ENCODE measurements around the gene PGK1. TPM values are rescaled to one million over a fixed set of nuclear protein-coding genes. Genes with fewer than 3 reads are reported as not detected.
"Not testable (repeated sequence)": the region's sequence is repeated elsewhere in the genome, so short reads cannot be mapped to it uniquely, and the experiment has no call there.

Gene PGK1
- total RNA-seq, 1 donor from 2014 or later, result 371 TPM

DNA sequence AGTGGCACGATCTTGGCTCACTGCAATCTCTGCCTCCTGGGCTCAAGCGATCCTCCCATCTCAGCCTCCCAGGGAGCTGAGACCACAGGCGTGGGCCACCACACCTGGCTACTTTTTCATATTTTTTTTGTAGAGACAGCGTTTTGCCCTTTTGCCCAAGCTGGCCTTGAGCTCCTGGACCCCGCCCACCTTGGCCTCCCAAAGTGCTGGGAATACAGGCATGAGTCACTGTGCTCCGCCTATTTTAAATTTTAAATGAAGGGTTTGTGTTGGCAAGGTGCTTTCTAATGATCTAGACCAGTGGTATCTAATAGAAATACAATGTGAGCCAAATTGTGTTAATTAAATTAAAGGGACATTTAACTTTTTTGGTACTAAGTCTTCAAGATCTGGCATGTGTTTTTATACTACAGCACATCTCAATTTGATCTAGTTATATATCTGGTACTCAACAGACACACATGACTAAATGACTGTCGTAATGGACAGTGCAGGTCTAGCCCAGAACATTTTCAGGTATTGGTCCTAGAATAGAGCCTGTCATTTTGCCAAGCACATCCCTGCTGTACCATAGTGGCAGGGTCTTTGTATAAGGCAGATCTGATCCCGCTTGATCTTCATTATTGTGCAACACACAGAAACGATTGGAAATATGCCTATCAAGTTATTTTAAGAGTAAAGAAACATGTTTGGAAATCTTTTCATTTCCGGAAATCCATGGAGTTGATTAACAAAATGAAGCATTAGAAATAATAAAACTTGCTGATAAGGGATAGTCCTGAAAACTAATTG is 7.3 kb downstream of the PGK1 start:
- no peak for DNase-seq (ENCODE audit: low read depth)

DNA sequence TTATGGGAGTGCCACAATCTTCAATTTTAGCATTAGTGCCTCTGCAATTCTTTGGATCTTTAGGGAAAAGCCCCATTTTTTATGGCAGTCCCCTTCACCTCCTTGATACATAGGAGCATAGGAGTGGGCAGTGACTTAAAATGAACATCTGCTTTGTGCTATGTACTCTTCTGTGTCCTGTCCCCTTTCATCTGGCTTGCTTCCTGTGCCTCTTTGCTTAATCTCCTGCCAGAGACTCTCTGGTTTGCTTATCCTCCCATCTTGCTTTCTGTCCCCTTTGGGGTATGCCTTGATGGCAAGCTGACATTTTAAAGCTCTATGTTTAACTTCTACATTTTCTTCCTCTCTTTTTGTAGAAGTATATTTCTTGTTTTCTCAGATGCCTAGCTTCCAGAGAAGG is 12.3 kb downstream of the PGK1 start:
- DNase-seq (ENCODE audit: low read depth), result no peak

DNA sequence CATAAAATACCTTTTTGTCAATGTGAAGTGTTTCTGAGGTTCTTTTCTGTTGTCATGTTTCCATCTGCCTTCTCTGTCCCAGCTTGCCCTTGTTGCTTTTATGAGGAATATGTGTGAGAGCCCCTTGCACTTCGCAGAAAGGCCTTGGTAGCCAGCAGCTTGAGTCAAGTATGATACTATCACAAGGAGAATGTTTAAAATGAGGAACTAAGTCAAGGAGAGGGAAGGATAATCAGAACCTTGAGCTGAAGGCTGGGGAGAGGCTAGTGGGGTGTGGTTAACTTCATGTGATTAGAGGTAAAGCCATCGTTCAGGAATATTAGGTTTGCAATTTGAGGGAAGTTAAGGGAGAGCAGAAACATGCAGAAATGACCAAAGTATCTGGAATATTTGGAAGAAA is 12.7 kb downstream of the PGK1 start:
- no peak for DNase-seq (ENCODE audit: low read depth)

DNA sequence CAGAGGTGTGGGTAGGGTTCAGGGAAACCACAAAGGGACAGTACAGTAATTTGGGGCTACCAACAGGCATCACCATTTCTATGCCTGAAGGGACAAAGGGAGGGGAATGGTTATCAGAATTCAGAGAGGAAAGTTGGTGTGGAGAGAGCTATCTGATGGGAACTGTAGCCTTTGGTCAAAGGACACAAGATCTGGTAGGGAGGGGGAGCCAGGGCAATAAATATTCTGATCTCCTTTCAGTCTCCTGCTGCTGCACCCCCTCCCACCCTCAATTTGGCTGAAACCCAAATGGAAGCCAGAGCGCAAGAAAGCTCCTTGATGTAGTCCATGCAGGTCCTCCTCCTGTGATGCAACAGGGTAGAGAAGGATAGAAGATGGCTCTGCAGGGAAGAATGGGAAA is 14.6 kb downstream of the PGK1 start:
- no peak for DNase-seq (ENCODE audit: low read depth)

DNA sequence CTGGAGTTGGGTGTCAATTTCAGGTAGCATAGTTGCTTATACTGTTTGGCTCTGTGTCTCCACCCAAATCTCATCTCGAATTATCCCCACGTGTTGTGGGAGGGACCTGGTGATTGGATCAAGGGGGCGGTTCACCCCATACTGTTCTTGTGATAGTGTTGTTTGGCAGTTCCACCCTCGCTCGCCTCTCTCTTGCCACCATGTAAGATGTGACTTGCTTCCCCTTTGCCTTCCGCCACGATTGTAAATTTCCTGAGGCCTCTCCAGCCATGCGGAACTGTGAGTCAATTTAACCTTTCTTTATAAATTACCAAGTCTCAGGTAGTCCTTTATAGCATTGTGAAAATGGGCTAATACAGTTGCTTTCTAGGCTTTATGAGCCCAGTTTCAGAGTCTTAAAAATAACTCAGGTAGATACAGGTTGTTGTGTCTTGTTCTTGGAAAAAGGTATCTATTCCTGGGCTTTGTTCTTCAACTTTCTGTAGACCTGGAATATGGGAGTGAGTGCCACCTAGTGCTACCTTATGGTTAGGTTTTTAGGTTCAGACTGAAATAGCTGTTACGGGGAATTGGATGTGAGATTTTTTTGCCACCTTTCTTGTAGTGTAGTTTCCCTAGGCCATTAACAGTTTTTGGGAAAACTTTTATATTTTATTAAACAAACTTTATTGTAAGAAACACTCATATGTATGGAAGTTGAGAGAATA is 15.6 kb downstream of the PGK1 start:
- no peak for DNase-seq (ENCODE audit: low read depth)

DNA sequence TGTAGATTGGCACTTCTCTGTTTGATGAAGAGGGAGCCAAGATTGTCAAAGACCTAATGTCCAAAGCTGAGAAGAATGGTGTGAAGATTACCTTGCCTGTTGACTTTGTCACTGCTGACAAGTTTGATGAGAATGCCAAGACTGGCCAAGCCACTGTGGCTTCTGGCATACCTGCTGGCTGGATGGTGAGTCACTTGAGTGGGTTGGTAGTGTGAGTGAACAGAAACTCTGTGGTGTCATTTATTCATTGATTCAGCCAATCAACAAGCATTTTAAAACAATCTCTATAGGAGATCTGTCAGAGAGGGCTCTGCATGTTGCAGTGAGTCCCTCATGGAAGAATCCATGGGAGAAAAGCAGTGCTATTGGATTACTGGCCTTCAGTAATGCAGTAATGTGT is 19.1 kb downstream of the PGK1 start:
- peak; percentile 52 for DNase-seq (ENCODE audit: low read depth)

DNA sequence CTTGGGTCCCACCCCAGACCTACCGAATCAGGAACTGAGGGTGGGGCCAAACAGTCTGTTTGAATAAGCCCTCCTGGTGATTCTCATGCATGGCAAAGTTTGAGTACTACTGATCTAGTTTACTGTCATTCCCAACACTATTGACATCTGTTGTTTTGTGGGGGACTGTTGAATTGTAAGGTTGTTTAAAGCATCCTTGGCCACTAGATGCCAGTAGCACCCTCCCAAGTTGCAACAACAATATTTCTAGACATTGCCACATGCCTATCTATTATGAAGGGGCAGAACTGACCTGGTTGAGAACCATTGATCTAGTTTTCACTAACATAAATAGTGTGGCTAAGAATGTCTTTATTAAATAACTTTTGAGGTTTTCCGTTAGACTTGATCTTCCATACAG is 20.3 kb downstream of the PGK1 start:
- peak; percentile 42 for DNase-seq (ENCODE audit: low read depth)

DNA sequence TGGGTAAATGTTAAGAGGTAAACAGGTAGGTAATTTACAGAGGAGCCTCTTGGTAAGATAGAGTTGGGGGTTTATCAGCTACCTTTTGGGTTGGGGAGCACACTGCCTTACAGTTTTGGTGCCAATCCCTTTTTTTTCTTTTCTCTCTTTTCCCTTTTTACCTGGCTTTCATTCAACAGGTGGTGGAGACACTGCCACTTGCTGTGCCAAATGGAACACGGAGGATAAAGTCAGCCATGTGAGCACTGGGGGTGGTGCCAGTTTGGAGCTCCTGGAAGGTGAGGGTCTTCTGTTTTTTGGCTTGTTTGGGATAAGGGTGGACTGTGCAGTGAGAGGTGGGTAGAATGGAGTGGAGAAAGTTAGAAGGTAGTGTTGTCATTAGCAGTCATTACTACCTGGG is 21.1 kb downstream of the PGK1 start:
- DNase-seq (ENCODE audit: low read depth), result no peak

DNA sequence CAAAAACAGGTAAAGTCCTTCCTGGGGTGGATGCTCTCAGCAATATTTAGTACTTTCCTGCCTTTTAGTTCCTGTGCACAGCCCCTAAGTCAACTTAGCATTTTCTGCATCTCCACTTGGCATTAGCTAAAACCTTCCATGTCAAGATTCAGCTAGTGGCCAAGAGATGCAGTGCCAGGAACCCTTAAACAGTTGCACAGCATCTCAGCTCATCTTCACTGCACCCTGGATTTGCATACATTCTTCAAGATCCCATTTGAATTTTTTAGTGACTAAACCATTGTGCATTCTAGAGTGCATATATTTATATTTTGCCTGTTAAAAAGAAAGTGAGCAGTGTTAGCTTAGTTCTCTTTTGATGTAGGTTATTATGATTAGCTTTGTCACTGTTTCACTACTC is 21.7 kb downstream of the PGK1 start:
- DNase-seq (ENCODE audit: low read depth), result not testable (repeated sequence)

DNA sequence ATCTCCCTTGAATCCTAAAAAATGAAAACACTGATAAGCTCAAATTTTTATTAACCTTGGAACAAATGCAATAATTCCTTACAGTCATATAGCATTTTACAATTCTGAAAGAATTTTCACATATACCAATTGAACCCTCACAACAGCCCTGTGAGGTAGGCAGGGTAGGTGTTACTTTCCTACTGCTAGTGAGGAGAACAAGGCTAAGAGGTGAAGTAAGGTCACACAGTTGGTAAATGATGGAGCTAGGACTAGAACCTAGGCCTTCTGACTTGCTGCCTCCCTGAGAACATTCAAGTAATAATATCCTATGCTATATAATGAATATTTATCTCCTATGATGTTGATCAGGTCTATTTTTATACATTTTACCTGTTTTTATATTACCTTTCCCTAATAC is 25.7 kb downstream of the PGK1 start:
- DNase-seq (ENCODE audit: low read depth), result no peak

DNA sequence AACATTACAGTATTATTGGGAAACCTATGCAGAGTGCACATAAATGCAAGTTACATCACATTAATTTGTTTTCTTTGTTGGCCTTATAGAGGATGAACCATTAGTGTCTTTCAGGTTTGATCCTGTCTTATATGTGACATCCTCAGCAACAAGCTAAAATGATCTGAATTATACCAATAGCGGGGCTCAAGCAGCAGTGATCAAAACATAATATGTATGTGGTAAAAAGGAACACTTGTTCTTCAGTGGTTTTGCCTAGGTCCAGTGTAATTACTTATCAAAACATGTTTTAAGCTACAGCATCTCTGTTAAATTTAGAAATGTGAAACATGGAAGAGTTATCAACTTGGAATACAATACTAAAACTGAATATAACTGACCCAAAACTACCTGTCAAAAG is 26.3 kb downstream of the PGK1 start:
- DNase-seq (ENCODE audit: low read depth), result no peak

DNA sequence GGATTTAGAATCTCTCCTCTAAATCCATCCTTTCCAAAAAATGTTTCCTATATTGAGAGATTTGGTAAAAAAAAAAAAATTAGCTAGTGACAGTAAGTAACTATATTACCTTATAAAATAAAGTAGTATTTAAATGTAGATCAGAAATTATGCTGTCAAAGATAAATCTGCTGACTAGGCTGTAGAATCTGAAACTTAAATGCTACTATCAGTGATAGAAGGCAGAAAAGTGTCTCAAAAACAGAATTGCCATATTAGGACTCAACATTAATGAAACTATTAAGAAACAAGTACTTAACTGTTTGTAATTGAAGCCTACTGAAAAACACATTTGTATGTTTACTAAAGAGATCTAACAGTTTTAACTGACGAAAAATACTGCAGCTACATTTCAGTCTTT is 27.1 kb downstream of the PGK1 start:
- DNase-seq (ENCODE audit: low read depth), result no peak

DNA sequence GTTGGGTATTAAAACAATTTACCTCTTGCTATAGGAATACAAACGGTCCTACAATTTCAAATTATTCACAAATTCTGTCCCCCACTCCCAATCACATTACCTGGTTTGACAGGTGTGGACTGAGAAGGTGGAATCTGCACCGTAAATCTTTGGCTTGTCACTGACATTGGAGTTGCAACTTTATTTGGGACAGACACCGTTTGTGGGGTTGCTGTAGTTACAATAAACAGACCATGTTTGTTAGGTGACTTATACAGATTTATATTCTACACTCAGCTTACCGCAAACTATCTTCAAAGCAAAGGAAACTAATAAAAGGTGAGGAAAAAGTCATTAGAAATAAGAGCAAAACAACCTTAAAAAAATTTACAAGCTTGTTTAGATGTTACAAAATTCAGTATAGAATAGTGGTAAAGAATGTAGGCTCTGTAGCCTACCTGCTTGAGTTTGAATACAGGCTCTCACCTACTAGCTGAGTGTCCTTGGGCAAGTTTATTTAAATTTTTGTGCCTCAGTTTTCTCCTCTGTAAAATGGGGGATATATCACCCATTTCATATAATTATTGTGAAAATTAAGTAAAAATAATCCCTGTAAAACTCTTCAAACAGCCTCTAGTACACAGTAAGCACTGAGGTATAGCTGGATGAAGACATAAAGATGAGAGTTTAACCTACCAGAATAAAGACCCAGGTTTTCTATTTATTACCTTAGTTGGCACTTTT is 29.4 kb downstream of the PGK1 start:
- DNase-seq (ENCODE audit: low read depth), result no peak

DNA sequence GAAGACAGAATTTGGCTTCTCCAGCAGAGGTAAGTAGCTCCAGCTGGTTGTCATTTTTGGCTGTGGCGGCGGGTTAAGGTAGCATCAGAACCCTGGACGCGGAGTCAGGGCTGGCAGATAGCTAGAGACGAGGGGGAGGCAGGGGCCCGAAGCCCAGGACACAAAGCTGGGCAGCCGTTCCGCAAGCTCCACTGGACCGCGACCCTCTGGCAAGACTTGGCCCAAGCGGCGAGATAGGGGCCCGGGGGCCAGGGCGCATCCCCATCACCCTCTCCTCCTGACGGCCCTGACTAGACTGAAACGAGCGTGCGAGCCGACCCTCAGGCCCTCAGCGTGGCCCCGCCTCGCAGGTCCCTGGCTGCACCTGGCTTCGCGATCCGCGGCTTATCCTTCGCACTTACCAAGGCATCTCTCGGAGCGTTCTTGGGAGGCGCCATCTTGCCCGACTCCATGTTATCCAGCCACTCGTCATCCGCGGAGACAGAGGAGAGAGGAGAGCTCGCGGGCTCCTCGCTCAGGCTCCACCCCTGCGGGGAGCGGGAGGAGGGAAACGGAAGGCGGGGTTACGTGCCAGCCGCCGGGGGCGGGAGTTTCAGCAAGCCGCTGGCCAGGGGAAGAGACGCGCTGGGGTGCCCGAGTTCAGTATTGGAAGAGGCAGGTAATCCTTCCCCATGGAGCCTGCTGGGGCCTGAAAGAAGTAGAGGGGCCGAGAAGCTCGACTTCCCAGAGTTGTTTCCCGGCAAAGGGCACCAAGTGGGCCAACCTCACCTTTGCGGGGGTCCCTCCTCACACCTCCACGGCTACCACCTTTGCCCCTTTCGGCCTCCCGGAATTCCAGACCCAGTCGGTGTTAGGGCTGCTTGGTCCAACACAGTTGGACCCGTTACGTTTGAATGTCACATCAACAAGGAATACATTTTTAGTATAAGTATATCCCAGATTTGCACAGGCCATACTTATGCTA is 35.4 kb downstream of the PGK1 start, which contains the start of gene TAF9B:
TSS of gene TAF9B (minus strand) at position 491 of the 964 bp plus-strand sequence. CDS start at position 452, 39 bp downstream.
- DNase-seq (ENCODE audit: low read depth), result peak; percentile 85

DNA sequence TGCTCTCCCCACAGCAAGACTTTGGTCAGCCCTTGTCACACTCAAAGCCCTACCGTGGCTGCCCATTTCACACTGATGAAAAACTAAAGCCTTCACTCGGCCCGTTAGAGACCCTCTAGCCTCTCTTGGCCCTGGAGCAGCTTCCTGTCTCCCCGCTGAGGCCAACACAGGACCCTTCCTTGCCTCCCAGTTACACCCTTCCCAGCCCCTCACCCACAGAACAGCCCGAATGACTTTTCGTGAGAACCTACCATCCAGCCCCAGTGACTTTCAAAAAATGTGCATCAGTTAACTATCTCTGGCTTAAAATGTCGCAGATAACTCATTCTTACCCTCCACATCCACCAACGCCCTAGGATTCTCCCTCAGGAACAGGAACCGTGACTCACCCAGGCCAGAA is 36.2 kb downstream of the PGK1 start:
- DNase-seq (ENCODE audit: low read depth), result no peak

DNA sequence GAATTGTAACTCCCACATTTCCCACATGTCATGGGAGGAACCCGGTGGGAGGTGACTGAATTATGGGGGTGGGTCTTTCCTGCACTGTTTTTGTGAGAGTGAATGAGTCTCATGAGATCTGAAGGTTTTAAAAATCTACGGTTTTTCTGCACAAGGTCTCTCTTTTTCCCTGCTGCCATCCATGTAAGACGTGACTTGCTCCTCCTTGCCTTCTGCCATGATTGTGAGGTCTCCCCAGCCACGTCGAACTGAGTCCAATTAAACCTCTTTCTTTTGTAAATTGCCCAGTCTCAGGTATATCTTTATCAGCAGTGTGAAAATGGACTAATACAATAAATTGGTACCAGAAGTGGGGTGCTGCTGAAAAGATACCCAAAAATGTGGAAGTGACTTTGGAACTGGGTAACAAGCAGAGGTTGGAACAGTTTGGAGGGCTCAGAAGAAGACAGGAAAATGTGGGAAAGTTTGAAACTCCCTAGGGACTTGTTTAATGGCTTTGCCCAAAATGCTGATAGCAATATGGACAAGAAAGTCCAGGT is 43.0 kb downstream of the PGK1 start:
- not testable (repeated sequence) for DNase-seq (ENCODE audit: low read depth)

DNA sequence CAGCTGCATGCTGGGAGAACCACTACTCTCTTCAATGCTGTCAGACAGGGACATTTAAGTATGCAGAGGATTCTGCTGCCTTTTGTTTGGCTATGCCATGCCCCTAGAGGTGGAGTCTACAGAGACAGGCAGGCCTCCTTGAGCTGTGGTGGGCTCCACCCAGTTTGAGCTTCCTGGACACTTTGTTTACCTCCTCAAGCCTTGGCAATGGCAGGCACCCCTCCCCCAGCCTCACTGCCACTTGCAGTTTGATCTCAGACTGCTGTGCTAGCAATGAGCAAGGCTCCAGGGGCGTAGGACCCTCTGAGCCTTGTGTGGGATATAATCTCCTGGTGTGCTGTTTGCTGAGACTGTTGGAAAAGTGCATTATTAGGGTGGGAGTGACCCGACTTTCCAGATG is 53.3 kb downstream of the PGK1 start:
- DNase-seq (ENCODE audit: low read depth), result not testable (repeated sequence)

DNA sequence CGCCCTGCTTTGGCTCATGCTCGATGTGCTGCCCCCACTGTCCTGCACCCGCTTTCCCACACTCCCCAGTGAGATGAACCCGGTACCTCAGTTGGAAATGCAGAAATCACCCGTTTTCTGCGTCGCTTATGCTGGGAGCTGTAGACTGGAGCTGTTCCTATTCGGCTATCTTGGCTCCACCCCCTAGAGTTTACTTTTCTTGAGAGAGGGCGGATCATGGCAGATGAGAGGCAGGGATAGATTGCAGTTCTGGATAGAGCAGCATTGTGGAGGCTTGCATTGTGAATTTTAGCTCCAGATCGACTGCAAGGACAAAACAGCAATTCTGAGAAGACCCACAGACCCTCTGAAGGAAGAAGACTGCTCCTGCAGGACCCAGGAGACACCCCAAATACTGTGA is 53.8 kb downstream of the PGK1 start:
- DNase-seq (ENCODE audit: low read depth), result not testable (repeated sequence)

DNA sequence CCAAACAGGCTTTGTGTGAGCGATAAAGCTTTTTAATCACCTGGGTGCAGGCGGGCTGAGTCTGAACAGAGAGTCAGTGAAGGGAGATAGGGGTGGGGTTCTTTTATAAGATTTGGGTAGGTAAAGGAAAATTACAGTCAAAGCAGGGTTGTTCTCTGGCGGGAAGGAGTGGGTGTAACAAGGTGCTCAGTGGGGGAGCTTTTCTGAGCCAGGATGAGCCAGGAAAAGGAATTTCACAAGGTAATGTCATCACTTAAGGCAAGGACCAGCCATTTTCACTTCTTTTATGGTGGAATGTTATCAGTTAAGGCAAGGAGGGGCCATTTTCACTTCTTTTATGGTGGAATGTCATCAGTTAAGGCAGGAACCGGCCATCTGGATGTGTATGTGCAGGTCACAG is 56.7 kb downstream of the PGK1 start:
- DNase-seq (ENCODE audit: low read depth), result not testable (repeated sequence)

DNA sequence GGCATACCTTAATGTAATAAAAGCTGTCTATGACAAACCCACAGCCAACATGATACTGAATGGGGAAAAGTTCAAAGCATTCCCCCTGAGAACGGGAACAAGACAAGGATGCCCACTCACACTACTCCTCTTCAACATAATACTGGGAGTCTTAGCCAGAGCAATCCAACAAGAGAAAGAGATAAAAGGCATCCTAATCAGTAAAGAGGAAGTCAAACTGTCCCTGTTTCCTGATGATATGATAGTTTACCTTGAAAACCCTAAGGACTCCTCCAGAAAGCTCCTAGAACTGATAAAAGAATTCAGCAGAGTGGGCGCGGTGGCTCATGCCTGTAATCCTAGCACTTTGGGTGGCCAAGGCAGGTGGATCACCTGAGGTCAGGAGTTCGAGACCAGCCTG is 59.1 kb downstream of the PGK1 start:
- DNase-seq (ENCODE audit: low read depth), result not testable (repeated sequence)

DNA sequence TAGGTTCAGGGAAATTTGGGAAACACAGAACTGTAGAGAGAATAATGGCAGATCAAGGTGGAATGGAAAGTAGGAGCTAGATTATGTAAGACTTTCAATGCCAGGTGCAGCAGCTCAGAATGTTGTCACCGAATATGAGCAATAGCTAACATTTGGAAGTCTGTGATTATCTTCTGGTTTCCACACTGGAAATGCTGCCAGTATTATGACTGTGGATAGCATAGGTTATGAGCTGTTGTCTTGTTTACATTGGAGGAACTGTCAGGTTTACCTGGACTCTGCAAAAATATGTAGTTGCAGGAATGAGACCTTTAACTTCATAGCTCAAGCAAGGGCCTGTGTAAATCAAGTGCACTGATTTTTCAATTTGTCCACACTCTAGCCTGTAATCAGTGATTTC is 61.4 kb downstream of the PGK1 start:
- no peak for DNase-seq (ENCODE audit: low read depth)
